BE2C (cell line): ENCODE results near the gene FRYL.
"Not testable (repeated sequence)": the region's sequence is repeated elsewhere in the genome, so short reads cannot be mapped to it uniquely, and the experiment has no call there.

Experiments used
- DNase-seq: peaks from one replicate; pipeline ENCODE4 v3.0.0-alpha.2; 2020
- H3K27me3 ChIP-seq: fragments of 250-450 bp; sonication (Bioruptor Pico); 2 replicates; pipeline ENCODE4 v1.5.1; 2020; ENCODE audit warnings: mild to moderate bottlenecking
- H3K36me3 ChIP-seq: fragments of 250-450 bp; sonication (Bioruptor Pico); 2 replicates; pipeline ENCODE4 v1.5.1; 2020; ENCODE audit warnings: mild to moderate bottlenecking
- H3K4me1 ChIP-seq: fragments of 250-450 bp; sonication (Bioruptor Pico); 2 replicates; pipeline ENCODE4 v1.5.1; 2020
- H3K4me3 ChIP-seq: 2 replicates; pipeline ENCODE4 v1.5.1; 2011; ENCODE audit warnings: low read depth, low read length
- H3K9me3 ChIP-seq: fragments of 250-450 bp; sonication (Bioruptor Pico); 2 replicates; pipeline ENCODE4 v1.5.1; 2020
- CTCF ChIP-seq: IDR thresholded peaks from 2 replicates; pipeline ENCODE4 v1.5.1; 2012; ENCODE audit warnings: mild to moderate bottlenecking, low read depth, low read length

Gene FRYL

GRCh38 chr4:48767055-48767929 lies 12.8 kb downstream of the FRYL start:
- DNase-seq, result no peak
- TF ChIP-seq CTCF, result peak; percentile 37
- H3K9me3 ChIP-seq, result no peaks in the 10 kb centered on the region
- H3K27me3 ChIP-seq, result no peaks in the 10 kb centered on the region
- no peak overlapping the region for H3K4me3 ChIP-seq
- H3K36me3 ChIP-seq, result no peaks in the 10 kb centered on the region
- no peaks in the 10 kb centered on the region for H3K4me1 ChIP-seq

DNA sequence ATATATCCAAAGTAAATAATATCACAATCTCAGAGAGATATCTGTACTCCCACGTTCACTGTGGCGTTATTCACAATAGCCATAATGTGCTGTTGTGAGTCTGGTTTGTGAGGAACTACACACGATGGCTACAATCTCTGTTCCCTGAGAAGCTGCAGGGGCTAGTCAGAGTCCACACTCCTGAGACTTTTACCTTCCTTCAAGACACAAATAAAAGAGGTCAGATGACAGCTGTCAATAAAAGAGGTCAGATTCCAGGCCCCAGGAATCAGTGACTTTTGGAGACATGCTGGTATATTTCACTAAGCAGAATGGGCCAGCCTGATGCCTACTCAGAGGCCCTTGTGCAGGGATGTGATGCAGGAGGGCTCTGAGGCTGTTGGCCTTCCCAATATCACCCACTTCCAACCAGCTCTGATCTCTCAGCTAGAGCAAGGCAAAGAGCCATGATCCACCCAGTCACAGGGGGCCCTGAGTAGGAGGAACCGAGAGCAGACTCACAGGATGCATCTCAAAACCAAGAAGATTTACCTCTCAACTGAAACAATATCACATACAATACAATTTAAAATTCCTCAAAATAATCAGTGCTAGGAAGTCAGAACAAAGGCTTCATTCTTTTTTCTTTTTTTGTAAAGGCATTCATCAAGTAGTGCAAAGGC lies 13.8 kb downstream of the FRYL start:
- DNase-seq, result no peak
- H3K4me1 ChIP-seq, result no peaks in the 10 kb centered on the region
- no peak overlapping the region for H3K4me3 ChIP-seq
- H3K27me3 ChIP-seq, result no peaks in the 10 kb centered on the region
- no peaks in the 10 kb centered on the region for H3K36me3 ChIP-seq
- no peak for TF ChIP-seq CTCF
- no peaks in the 10 kb centered on the region for H3K9me3 ChIP-seq

DNA sequence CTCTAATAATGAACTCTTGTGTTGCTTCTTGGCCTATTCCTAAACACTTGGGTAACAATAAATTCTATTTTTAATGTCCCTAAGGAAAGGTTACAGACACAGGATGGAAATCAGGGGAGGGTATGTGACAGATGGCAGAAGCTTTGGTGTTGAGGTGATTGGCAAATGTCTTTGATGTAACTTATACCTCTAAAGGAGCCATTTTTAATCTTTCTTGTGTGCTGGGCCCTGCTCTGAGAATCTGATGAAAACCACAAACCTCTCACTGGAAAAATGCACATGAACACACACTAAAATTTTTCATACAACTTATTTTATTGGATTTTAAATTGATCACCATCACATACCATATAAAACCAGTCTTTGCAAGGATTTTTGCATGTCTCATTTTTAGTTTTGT lies 17.7 kb downstream of the FRYL start:
- TF ChIP-seq CTCF, result no peak
- Histone ChIP-seq H3K36me3 (no peaks in the 10 kb centered on the region), H3K4me1 (no peaks in the 10 kb centered on the region), H3K27me3 (no peaks in the 10 kb centered on the region), H3K9me3 (no peaks in the 10 kb centered on the region), H3K4me3 (no peak overlapping the region)
- no peak for DNase-seq

DNA sequence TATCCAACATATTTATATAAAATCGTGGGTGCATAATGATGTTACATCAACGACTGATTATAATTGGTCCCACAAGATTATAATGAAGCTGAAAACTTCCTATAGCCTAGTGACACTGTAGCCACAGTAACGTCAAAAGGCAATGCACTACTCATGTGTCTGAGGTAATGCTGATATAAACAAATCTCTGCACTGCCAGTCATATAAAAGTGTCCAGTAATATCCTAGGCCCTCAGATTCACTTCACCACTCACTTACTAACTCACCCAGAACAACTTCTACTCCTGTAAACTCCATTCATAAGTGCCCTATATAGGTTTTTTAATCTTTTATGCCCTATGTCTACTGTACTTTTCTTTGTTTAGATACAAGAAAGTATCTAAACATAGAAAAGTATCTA lies 18.8 kb downstream of the FRYL start:
- DNase-seq, result no peak
- no peaks in the 10 kb centered on the region for H3K36me3 ChIP-seq
- no peak overlapping the region for H3K4me3 ChIP-seq
- H3K9me3 ChIP-seq, result no peaks in the 10 kb centered on the region
- TF ChIP-seq CTCF, result no peak
- H3K4me1 ChIP-seq, result no peaks in the 10 kb centered on the region
- no peaks in the 10 kb centered on the region for H3K27me3 ChIP-seq

DNA sequence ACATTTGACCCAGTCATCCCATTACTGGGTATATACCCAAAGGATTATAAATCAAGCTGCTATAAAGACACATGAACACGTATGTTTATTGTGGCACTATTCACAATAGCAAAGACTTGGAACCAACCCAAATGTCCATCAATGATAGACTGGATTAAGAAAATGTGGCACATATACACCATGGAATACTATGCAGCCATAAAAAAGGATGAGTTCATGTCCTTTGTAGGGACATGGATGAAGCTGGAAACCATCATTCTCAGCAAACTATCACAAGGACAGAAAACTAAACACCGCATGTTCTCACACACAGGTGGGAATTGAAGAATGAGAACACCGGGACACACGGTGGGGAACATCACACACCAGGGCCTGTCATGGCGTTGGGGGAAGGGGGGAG lies 21.4 kb downstream of the FRYL start:
- H3K36me3 ChIP-seq, H3K4me1 ChIP-seq, H3K27me3 ChIP-seq, DNase-seq, H3K4me3 ChIP-seq, H3K9me3 ChIP-seq: not testable (repeated sequence)

GRCh38 chr4:48756689-48757220 lies 23.3 kb downstream of the FRYL start:
- Histone ChIP-seq H3K4me1 (no peaks in the 10 kb centered on the region), H3K36me3 (peaks cover 4% of the 10 kb centered on the region; the same call in 1 of the 2 replicates)
- DNase-seq, result no peak

More at GRCh38 chr4:48756689-48757220, 23.3 kb downstream of the FRYL start:
- Histone ChIP-seq H3K27me3 (no peaks in the 10 kb centered on the region), H3K9me3 (no peaks in the 10 kb centered on the region), H3K4me3 (no peak overlapping the region)
- no peak for TF ChIP-seq CTCF
